Left hindlimb (tissue), 1 donor: Measurements from ENCODE around the gene CHRNA1.

Experiments
- DNase-seq: peaks from one replicate; pipeline ENCODE4 v3.0.0-alpha.2; 2018

The CHRNA1 gene

DNA sequence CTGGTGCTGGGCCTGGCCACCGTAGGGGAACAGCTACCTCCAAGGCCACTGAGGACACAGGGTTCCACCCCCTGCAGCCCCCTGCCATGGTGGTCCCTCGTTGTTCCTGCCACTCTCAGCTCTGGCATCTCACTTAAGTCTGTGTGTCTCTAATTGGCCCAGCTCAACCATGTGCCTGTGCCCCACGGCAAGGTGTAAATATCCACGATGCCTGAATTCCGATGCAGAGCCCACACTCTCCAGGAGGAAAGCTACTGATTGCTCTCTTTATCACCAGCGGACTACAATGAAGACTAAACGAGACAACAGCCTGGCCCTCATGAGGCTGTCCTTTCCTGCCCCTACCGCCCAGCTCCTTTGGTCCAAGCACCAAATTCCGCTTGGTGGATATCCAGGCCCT is 17.0 kb upstream of the CHRNA1 start:
- no peak for DNase-seq

DNA sequence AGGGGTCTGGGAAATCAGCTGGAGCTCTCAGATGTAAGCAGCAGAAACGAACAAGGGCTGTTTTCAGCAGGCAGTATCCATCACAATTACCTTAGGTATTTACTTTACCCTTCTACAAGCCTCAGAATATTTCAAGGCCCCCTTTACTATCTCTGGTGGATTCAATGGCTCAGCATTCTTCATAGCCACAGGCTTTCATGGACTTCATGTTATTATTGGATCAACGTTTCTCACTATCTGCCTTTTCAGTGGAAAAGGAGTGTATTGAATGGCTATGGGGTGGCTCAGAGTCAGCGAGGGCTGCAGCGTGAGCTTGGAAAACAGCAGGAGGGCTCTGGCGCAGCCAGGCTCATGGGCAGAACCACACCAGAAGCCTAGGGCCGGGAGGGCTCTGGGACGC is 16.6 kb upstream of the CHRNA1 start:
- no peak for DNase-seq

DNA sequence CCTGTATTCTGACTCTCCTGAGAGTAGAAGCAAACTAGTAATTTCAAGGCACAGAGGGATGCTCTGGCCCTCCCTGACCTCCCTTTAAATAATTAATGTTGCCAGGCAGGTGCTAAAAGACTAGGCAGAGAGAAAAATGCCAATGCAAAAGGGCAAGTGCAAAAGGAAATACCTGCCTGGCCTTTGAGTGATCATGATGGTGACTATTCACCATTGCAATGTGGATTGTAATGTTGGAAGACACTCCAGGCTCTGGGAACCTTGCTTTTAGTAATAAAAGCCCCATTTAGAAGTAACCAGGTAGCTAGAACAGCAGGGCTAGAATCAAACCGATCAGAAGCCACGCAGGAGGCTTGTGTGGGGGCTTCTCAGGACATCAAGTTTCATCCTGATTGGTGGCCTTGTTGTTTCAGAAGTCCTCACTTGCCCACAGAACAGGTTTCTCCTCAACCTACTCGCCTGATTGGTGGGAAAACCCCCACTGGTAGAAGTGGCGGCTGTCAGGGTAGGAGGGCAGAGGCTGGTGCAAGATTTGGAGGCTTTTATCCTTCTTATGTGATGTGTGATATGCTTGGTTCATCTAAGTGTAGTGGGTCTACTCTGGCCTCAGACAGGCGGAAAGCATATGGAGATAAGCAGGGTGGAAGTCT is 16.0 kb upstream of the CHRNA1 start:
- DNase-seq, result no peak

DNA sequence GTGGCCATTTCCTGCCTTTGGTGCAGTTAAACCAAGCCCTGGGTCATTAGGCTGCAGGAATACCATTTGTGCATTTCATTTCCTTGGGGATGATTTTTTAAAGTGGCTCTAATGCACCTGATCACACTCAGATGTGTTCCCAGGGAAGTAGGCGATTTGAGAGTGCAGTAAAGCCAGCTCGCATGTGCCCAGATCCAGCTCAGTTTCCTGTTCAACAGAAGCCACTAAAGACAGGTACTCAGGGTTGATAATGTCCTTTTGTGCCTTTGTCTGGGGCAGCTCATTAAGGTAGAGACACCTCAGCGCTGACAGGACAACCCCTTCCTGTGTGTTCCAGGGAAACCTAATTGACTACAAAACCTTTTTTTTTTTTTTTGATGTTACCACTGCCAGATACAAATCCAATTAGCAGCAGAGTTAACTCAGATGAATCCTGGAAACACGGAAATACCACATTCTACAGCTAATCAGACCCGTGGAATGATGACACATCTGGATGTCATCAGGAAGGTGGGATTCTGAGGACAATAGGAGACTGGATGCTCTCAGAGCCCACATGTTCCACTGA is 15.2 kb upstream of the CHRNA1 start:
- DNase-seq, result no peak

DNA sequence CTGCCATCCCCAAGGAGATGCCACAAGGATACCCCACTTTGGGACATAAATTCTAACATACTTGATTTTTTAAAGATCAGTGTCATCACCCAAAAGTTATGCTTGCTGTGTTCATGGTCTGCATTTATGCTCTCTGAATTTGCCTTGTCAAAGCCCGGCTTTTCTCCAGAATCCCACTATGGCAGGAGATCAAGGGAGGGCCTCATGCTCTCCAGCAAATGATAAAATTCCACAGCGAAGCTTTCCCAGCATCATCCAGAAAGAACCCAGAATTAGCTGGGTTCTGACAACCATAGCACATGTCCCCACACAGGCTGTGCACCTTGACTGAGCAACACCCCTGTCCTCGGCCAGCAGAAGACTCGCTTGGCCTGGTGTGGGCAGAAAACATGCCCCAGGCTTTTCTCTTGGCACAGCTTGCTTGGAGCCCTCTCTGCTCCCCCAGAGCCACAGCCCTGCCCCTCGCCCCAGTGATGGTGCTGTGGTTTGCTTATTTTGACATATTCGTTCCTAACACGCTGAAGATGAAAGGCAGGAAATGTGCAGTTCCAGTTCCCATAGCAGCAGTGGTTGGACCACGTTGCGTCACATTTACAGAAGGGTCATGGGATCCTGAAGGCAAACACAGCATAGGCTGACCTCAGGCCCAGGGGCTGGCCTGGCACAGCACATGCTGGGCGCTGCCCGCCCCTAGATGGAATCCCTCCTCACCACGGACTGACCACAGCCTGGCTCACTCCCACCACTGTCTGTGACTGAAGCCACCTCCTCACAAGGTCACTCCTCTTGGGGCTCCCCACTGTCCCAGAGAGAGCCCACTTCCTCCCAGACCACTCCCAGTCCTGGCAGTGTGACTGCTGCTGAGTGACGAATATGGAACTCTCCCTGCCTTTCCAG is 14.1 kb upstream of the CHRNA1 start:
- peak; percentile 88 for DNase-seq

DNA sequence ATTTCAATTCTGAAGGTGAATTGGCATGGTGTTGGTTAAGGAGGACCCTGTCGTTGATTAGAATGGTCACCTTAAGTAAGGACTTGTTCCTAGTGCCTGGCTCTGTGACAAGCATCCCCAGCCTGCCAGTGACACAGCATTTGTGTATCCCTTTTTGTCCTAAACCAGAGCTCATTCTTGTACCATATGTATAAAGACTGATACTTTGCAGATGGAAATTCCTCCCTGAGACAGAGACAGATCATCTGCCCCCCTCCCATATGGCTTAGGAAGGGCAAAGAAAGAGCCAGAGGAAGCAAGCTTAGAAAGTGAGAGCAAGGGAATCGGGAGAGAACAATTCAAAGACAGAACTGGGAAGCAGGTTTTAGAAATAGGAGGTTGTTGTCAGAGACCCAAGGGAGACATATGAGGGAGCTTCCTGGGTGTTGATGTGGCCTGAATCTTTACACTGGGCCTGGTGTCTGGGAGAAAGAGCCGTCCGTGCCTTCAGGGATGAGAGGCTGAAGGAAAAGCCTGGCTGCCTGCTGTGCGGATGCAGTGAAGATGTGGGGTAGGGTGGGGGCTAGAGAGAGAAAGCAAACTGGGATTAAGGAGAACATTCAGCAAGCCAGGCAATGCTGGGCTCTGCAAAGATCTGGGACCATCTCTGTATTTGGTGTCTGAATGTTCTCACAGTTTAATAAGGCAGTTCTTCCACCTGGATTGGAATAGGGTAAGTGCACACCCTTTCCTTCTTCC is 13.2 kb upstream of the CHRNA1 start:
- no peak for DNase-seq

DNA sequence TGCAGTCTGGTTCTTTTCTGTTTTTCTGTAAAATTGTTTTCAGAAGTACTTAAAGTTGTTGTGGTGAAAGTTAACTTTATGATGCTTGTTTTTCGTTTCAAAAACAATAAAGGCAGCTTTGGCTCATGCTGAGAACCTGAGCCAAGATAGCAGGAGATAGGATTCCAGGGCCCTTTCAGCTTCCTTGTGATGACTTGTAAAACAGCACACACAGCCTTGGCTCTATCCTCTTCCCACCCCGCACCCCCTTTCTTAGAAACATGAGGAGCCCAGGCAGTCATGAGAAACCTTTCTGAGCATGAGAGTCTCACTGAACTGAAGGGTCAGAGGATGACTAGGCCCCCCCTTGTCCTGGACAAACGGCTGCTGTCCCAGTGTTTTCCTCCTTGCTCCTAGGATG is 12.4 kb upstream of the CHRNA1 start:
- no peak for DNase-seq

DNA sequence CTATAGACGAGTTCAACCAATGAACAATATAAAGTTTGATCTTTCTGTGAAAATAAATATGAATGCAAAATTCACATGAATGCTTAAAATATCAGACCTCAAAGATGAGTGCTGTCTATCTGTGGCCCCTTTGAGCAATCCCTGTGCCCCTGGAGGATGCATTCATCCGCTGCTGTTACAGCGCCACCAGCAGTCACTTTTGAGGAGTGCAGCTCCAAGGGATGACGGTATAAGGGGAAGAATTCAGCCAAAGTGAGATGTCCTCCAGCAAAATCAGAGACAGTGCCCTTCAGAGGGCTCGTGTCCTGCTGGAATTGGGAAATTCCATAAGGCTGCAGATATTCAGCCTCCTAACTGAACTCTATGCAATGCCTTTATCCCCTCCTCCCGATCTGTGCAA is 12.0 kb upstream of the CHRNA1 start:
- DNase-seq, result no peak

DNA sequence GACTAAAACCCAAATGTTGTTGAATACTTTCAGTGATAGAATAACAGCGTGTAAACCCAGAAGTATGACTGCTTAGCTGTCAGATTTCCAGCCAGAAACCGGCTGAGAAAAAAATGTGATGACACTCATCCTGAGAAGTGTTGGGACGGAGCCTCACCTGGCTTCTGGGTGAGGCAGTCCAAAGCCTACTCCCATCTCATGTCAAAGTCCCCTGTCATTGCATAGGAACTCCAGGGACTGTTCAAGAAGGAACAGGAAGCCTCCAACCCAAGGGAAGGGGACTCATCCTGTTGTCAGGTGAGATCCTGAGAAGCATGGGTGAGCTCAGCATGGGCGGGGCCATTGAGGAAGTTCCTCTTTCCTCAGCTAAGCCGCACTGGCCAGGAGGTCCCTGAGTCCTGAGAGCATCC is 11.3 kb upstream of the CHRNA1 start:
- no peak for DNase-seq

DNA sequence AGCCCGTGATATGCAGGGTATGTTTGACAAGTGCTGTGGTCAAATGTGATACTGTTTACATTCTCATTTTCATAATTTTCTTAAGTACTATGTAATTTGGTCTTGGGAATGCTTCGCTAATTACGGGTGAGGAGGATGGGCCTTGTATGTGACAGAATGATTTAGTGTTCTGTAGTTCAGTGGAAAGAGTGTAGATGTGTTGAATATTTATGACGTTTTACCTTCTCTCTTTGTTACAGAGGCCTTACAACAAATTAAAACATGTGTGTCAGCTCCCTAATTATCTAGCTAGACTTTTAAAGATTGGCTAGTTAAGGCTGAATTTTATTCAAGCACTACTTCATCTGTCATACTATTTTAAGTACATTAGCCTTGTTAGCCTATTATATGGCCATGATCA is 10.6 kb upstream of the CHRNA1 start:
- DNase-seq, result no peak

DNA sequence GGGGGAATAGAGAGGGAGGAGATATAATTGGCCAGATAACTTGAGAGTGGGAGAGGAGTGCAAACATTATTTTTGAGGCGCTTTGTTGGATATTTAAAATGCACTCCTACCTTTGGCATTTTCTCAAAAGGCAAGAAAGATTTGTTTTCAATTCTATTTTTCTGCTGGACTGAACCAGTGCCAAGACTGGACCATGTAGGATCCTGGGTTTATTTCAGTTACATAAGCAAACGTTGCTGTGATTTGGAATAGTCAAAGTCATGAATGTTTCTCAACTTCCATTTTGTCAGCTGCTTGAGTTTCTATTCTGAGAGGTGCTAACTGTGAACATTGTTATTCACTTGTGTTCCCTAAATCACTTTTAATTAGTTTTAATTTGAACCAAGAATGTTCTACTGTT is 8.9 kb upstream of the CHRNA1 start:
- no peak for DNase-seq

DNA sequence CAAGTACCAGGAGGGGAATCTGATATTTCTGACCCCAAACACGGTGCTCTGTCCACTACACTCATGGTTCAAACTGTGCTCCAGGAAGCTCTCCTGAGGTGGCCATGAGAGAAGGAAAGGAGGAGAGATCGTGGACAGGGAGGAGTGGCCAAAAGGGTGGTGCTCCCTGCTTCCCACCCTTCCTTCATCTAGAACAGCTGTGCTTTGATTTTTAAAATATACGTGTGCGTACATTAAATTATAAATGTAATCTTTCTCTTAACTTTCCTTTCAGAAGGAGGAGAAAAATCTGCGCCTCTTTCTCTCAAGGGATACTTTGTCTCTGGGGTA is 8.2 kb upstream of the CHRNA1 start:
- DNase-seq, result no peak

DNA sequence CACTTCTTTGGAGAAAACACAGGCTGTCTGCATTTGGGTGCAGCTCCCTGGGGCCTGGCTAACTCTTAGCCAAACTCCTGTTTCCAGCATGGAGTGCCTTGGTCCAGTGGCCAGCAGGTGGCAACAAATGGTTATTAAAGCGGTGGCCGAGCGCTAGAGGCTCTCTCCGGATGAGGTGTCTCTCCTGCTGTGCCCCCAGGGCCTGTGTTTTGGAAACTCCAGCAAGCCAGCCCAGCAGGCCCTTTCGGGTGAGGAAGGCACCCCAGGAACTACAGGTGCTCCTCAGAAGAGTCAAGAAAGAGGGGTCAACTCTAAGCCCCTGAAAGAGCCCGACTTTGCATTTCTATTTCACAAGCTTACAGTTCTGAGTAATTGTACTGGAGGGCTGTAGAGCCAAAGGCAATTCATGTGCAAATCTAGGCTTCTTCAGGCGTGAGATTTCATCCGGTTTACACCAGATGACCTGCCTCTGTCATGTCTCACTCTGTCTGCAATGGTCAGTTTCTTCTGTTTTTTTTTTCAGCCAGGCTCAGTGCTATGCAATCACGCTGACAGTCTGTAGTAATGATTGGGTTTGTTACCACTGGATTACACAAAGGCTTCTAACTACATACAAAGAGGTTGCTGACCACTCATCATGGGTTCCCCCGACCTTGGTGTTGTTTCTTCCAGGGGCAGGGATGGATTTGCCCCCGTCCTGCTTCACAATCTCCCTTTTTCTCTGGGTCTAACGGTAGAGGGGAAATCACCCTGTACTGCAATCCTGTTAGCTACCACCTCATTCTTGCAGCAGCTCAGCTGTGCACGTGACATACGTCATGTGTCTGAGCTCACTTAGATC is 7.6 kb upstream of the CHRNA1 start:
- peak; percentile 82 for DNase-seq

DNA sequence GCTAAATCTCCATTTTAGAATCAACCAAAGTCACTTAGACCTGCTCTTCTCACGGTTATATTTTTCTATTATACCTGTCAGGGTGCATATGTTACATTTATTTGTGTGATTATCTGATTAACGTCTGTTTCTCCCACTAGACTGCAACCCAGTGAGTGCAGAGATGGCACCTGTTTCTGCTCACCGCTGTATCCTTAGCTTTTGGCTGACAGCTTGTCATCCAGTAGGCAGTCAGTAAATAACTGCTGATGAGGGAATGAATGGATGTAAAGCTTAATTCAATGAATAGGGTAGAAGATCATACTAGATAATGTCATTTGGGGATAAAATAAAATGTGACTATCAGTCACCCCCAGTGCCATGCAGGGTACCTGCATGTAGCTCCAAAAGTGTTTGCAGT is 6.9 kb upstream of the CHRNA1 start:
- no peak for DNase-seq

DNA sequence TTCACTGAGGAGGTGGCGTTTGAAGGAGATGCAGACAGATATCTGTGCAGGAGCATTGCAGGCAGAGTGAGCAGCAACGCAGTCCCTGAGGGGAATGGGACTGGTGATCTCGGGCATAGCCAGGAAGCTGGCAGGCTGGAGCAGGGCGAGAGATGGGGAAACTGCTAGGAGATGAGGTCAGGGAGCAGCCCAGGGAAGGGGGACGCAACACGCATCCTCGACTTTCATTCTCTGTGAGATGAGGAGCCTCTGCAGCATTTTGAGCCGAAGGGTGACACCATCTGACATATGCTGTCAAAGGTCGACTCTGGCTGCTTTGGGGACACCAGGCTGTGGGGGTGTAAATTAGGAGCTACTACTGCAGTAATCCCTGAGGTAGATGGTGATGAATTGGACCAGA is 4.3 kb upstream of the CHRNA1 start:
- no peak for DNase-seq

DNA sequence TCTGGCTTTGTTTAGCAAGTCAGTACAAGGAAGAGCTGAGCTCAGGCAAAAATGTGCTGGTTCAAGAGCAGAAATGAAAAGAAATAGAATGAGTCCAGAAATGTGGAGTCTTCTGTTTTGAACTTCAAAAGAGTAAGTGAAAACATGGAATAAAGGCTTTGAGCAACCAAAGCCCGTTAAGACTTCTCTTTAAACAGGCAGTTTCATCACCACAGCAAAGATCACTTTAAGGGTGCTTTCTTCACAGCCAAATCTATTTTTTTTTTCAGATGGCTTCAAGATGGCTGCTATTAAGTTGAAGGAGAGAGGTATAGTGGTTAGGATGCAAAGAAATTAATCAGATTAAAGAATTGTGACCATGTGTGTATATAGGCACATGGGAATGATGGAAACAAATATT is 2.0 kb upstream of the CHRNA1 start:
- DNase-seq, result no peak

DNA sequence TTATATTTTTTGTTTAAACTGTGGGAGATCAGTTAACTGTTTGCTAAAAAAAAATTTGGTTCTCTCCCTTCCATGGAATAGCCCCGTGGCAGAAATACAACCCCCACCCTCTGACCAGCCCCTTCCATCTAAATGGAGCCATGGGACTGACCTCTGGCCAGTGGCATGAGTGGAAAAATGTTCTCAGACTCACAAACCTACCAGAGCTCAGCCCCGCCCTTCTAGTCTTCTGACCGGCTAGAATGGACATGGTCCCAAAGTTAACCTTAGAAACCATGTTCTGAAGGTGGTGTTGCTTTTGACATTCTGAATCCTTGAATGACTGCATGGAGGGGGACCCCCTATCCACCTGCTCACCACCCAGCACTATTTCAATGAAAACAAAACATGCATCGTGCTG is 1.3 kb upstream of the CHRNA1 start:
- DNase-seq, result no peak

DNA sequence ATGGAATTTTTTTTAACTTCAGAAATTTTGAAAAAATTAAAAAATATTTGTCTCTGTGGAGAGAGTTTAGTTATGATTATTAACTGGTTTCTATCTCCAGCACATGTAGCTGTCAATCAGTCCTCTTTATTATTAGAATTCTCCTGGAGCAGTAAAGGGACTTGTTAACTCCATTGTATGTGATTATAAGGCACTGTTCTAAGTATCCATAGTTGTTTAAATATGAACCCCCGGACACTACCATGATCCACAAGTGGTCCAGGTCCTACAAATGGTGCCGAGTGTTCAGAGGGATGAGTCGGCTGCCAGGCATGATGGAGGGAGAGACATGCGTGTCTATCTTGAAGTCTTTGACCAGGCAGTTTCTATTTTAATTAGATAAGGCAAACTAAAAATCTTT is 492 bp downstream of the CHRNA1 start:
- DNase-seq, result no peak

DNA sequence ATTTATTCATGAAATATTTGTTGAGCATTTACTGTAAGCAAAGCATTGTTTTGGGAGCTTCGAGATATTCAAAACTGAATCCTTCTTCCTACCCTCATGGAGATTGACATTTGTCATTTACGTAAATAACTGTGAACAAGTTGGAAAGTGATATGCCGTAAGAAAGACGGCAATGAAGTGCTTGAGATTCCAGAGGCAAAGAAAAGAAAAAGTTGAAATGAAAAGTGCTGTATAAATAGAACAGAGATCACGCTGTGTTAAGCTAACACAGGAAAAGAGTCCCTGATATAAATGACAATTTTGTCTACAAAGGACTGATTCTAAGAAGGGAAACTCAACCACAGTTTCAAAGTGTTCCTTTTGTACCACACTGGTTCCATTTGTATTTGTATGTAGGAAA is 1.8 kb downstream of the CHRNA1 start:
- DNase-seq, result no peak

DNA sequence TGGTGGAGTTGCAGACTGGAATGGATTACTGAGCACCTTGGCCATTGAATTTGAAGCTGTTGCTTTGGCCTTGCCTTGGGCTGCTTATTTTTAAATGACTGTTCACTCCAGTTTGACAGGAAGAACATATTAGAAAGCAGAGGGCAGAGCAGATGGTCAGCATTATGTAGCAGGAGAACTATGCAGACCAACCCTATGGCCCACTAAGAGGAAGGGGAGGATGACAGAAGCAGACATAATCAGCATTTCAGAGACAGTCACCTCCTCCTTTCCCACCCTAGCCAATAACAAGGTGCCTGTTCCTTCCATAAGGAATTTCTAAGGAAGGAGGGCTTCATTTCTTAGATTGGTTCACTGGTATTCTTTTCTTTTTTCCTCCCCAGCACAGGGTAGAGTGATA is 2.4 kb downstream of the CHRNA1 start:
- no peak for DNase-seq

DNA sequence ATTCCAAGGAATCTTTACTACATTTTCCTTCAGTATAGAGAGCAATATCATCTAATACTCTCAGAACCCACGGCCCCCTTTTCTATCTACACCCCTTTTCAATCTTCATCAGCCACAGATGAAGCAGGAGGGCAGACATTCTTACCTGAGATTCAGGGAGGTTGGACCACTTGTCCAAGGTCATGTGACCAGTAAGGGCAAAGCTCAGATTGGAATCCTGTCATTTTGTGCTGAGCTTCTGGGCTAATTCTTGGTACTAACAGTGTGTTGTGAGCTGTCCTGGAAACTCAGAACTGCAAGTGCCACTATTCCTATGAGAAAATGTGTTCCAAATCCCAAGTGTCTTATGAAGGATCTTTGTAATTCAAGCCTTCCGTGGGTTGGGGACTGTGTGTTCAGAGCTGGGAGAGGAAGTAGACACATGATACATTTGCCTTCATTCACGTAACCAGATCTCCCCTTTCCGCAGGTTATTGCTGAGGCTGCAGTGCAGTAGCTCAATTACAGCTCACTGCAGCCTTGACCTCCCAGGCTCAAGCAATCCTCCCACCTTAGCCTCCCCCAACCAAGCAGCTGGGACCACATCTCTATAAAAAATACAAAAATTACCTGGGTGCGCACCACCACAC is 3.3 kb downstream of the CHRNA1 start:
- no peak for DNase-seq

DNA sequence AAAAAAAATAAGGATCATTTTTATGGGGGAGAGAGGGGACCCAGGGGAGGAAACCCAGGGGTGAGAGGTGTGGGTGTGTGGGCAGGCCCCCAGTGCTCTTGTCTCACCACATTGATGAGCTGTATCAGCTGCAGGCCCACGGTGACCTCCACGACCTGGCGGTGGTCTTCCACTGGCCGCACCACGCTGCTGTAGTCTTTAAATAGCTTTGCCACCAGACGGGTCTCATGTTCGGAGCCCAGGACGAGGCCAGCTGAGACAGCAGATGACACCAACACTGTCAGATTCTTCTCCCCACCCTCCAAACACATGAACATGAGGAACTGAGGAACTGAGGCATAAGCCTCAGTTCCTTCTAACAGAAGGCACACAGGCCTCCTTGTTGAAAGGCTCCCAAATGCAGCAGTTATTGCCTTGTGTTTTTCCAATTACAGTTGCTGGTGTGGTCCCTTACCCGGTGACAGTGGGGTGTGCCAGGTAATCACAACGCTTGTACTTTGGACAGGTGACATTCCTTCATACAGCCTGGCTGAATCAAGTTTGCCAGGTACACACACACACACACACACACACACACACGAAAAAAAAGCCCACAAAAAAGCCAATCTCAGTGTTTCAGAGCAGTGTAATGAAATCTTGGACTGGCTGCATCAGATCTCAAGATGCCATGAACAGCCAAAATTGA is 4.7 kb downstream of the CHRNA1 start:
- no peak for DNase-seq
